HS-5 (cell line): ENCODE results near the gene C2orf81.
"Not testable (repeated sequence)": the region's sequence is repeated elsewhere in the genome, so short reads cannot be mapped to it uniquely, and the experiment has no call there.

ENCODE experiments used
- DNase-seq: peaks from one replicate; pipeline ENCODE4 v3.0.0-alpha.2; 2012; ENCODE audit warnings: low read depth

C2orf81 gene

GRCh38 chr2:74423231-74424095 lies 2.0 kb upstream of the C2orf81 start:
- DNase-seq, result no peak

GRCh38 chr2:74420443-74421103 lies 846 bp downstream of the C2orf81 start:
- DNase-seq, result not testable (repeated sequence)

DNA sequence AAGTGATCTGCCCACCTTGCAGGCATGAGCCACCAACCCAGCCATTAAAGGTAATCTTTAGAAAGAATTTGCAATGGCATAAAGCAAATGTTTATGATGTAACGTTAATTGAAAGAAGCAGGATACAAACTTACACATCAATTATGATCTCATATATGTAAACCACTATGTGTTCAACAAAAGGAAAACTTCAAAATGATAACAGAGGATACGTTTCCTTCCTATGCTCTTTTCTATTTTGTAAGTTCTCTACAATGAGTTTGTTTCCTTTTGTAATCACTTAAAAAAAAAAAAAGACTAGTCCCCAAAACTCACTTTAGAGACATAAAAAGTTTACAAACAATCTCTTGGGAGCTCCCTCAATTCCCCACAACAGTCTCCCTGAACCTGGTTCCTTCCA lies 1.4 kb downstream of the C2orf81 start:
- DNase-seq, result no peak

DNA sequence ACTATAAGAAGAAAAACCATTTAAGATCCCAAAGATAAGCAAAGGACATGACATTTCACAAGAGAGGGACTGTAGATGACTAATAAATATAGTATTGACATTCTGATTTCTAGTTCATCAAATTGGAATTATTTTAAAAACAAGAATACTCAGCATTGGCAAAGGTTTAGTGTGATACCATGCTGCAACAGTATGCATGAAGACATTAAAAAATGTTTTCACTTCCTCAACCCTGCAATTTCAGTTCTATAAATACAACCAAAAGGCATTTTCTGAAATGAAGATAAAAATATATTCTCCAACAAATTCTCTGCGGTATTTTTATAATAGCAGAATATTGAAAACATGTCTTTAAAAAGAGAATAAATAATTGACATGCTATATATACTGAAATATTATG lies 2.1 kb downstream of the C2orf81 start:
- no peak for DNase-seq

DNA sequence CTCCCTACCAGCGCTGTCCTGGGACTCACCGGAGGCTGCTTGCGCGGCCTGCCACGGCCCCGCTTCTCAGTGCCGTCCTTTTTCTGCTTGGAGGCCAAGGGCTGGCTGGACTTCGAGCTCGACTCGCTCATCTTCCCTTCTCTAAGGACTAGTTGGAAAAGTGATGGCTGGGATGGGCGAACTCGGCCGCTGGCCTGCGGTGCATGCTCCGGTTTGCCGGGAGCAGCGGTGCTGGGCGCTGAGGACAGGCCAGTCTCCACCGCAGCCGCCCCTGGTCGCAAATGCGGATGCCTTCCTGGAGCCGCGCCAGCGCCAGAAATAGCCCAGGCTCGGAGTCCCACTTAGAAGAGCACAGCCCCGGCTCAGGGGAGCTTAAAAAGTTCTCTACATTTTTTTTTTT lies 3.1 kb downstream of the C2orf81 start:
- no peak for DNase-seq

GRCh38 chr2:74417763-74418162 lies 3.7 kb downstream of the C2orf81 start:
- no peak for DNase-seq

GRCh38 chr2:74417197-74417596 lies 4.2 kb downstream of the C2orf81 start:
- no peak for DNase-seq

DNA sequence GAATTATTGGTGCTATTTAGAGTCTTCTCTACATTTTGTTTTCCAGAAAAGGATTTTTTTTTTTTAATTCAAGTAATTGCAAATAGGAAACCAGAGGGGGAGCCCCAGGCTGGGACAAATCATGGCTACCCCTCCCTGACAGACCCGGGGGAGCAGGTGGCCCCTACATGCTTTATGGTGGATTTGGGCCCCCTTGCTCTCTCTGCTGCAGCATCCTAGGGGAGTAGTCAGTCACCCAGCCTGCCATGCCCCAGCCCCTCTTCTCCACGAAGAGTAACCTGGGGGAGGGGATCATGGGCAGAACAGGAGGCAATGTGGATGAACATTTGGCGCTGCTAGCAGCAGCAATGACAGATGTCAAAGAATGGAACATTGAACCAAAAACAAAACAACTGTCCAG lies 4.6 kb downstream of the C2orf81 start:
- DNase-seq, result no peak

GRCh38 chr2:74415762-74416395 lies 5.5 kb downstream of the C2orf81 start:
- DNase-seq, result no peak

GRCh38 chr2:74414881-74415761 lies 6.3 kb downstream of the C2orf81 start:
- DNase-seq, result no peak

- DNase-seq, result no peak
Measured at GRCh38 chr2:74414441-74414840, 7.0 kb downstream of the C2orf81 start.

GRCh38 chr2:74413001-74413698 lies 8.3 kb downstream of the C2orf81 start:
- DNase-seq, result no peak

DNA sequence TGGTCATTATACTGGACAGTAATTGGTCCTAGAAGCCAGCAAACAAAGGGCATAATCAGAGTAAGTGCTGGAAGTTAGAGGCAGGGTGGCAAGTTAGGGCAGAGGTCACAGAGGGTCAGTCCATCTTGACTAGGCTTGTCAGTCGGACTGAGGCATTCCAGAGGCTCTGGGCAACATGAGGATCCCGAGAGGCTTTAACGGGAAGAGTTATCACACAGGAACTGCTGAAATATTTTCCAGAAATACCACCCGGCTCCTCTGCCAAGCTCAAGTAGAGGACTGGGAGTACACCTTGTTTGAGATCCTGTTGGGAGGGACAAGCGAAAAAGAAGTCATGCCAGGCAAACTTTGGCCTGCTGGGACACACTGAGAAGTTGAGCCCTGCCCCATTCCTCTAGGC lies 13.7 kb downstream of the C2orf81 start:
- DNase-seq, result no peak

- no peak for DNase-seq
Measured at GRCh38 chr2:74406035-74406434, 15.4 kb downstream of the C2orf81 start.

GRCh38 chr2:74401891-74402290 lies 19.5 kb downstream of the C2orf81 start:
- DNase-seq, result no peak

DNA sequence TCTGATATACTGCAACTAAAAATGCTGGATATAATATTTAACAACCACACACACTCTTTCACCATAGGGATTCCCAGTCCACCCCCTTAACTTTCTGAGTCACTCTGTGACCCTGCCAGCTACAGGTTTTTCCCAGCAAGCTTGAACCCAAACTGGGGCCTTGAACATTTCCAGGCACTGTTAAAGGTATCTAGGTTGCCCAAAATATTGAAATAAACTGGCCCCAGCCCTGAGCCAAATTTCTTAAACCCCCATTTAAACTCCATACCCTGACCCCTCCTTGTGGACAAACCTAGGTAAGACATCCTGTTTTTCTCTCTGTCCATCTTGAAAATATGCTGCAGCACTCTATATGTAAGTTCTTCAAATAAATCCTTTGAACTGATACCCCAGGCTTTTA lies 21.6 kb downstream of the C2orf81 start:
- no peak for DNase-seq

DNA sequence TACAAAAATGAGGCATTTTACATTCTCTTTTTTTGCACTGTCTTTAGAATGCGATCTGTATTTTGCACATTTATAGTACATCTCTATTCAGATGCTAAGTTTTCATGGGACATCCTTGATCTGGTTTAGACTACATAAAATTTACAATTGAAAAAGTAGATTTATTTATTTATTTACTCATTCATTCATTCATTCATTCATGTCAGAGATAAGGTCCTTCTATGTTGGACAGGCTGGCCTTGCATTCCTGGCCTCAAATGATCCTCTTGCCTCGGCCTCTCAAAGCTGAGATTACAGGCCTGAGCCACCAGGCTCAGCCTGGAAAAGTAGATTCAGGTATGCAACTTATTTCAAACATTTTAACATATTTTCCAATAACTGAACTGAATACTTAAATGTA lies 25.3 kb downstream of the C2orf81 start:
- DNase-seq, result no peak

GRCh38 chr2:74393525-74393924 lies 27.9 kb downstream of the C2orf81 start:
- no peak for DNase-seq

DNA sequence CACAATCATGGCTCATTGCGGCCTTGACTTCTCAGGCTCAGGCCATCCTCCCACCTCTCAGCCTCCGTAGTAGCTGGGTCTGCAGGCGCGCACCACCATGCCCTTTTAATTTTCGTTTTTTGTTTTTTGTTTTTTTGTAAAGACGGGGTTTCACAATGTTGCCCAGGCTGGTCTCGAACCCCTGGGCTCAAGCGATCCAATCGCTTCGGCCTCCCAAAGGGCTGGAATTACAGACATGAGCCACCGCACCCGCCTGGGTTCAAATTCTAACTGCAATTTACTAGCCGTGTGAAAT lies 29.0 kb downstream of the C2orf81 start:
- DNase-seq, result no peak

GRCh38 chr2:74391580-74392448 lies 29.6 kb downstream of the C2orf81 start:
- peak; percentile 72 for DNase-seq

GRCh38 chr2:74391209-74391579 lies 30.2 kb downstream of the C2orf81 start:
- no peak for DNase-seq
